Pancreas (tissue), 10 donors: ENCODE results near the gene TMEM156. TPM values are rescaled to one million over a fixed set of nuclear protein-coding genes. Genes with fewer than 3 reads are reported as not detected.

Experiments
- ATAC-seq, 4 donors: fragments of 200-7000 bp; cut with Tn5 transposase; one replicate each; pipeline versions ENCODE4 v1.8.0 to v1.9.1; 2020; ENCODE audit warnings: mild to moderate bottlenecking in 4 of 4, moderate library complexity in 4 of 4
- DNase-seq, 6 donors: peaks; one replicate each; pipeline ENCODE4 v3.0.0-alpha.2; 2020
- FAIRE-seq: peaks from 2 replicates; lab custom pipeline; 2012; peaks lifted over from hg19 to GRCh38; lab: Jason Lieb, UNC
- H3K27ac ChIP-seq, 4 donors: fragments of 200-600 bp; sonication (generic); 1 replicate in 3 of 4; 2 replicates in 1 of 4; pipeline versions ENCODE4 v1.5.0 to v1.8.0; 2020
- H3K27me3 ChIP-seq, 4 donors: fragments of 200-600 bp; one replicate each; pipeline ENCODE4 v1.8.0; 2021
- H3K36me3 ChIP-seq, 3 donors: fragments of 200-600 bp; sonication (generic) in 1 of 3; one replicate each; pipeline versions ENCODE4 v1.5.0 to v1.8.0; 2020 to 2021
- H3K4me1 ChIP-seq, 3 donors: fragments of 200-600 bp; one replicate each; pipeline ENCODE4 v1.8.0; 2021
- H3K4me3 ChIP-seq, 4 donors: fragments of 200-600 bp; sonication (generic) in 2 of 4; one replicate each; pipeline versions ENCODE4 v1.5.0 to v1.8.0; 2020 to 2021
- H3K9me3 ChIP-seq, 4 donors: fragments of 200-600 bp; one replicate each; pipeline ENCODE4 v1.8.0; 2021
- WGBS, 2 donors: extraction: QIAGEN DNeasy Blood & Tissue Kit; methylation state at CpG; one replicate each; pipeline ENCODE4 v1.1.7; 2013; 5-methylcytosine and 5-hydroxymethylcytosine counted together
- intact Hi-C, 3 donors: fragments of 100-400 bp; cut with DNase I; formaldehyde crosslinking; loops; one replicate each; pipeline versions ENCODE4 v1.11.1 to v1.14.2; 2022
- polyA plus RNA-seq, 2 donors: library from polyadenylated mRNA; stranded (reverse); fragments of 200-250 nt; gene quantifications; one replicate each; pipeline ENCODE4 v1.2.3, GENCODE V29; 2013
- total RNA-seq, 6 donors: library from RNA; stranded (reverse); fragmentation: NEBNext Ultra II Directional in 4 of 6; extraction: Animal tissue kit (Norgen Biotek cat#: 25700) in 4 of 6; gene quantifications; one replicate each; pipeline versions ENCODE4 v1.2.1 to v1.2.4, GENCODE V29; 2021 to 2023
- TF ChIP-seq, protein P1 (sequence below), 4 donors: fragments of 200-600 bp; sonication (generic) in 3 of 4; IDR thresholded peaks; one replicate each; pipeline versions ENCODE4 v1.5.0 to v1.8.0; 2021; ENCODE audit warnings: antibody characterized with exemption in 4 of 4
- donor health status: healthy with polysubstance abuse.
- donor health status: DM: no; HTN: no; CAD: no; lungs with moderate emphysema.
- donor health status: DM: no; HTN: no; CAD: no.
- donor health status: control.
- donor health status: control.
- donor health status: Bipolar disorder and iron deficiency.
- donor health status: DM: yes; HTN: yes; CAD: no.
- donor health status: DM: no; HTN: no; CAD: no.
- donor health status: DM: no; HTN: no; CAD: no.
- donor health status: DM: yes; HTN: yes; CAD: no.

TMEM156 gene
- total and polyA plus RNA-seq, 8 donors: 0.08 to 1.8 (median 0.53) TPM

- no peak overlapping the region for H3K4me3 ChIP-seq
- DNase-seq: no peak
Measured at GRCh38 chr4:39030725-39031124, 1.5 kb downstream of the TMEM156 start.

GRCh38 chr4:39029752-39030694 is 2.2 kb downstream of the TMEM156 start:
- TF ChIP-seq, protein P1, sequence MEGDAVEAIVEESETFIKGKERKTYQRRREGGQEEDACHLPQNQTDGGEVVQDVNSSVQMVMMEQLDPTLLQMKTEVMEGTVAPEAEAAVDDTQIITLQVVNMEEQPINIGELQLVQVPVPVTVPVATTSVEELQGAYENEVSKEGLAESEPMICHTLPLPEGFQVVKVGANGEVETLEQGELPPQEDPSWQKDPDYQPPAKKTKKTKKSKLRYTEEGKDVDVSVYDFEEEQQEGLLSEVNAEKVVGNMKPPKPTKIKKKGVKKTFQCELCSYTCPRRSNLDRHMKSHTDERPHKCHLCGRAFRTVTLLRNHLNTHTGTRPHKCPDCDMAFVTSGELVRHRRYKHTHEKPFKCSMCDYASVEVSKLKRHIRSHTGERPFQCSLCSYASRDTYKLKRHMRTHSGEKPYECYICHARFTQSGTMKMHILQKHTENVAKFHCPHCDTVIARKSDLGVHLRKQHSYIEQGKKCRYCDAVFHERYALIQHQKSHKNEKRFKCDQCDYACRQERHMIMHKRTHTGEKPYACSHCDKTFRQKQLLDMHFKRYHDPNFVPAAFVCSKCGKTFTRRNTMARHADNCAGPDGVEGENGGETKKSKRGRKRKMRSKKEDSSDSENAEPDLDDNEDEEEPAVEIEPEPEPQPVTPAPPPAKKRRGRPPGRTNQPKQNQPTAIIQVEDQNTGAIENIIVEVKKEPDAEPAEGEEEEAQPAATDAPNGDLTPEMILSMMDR (IDR thresholded peaks at IDR 0.05): no peak
- DNase-seq: no peak
- Histone ChIP-seq H3K27ac (no peak overlapping the region), H3K36me3 (no peaks in the 10 kb centered on the region), H3K9me3 (no peaks in the 10 kb centered on the region), H3K27me3 (no peaks in the 10 kb centered on the region), H3K4me3 (no peak overlapping the region), H3K4me1 (peaks cover 0 to 7% (median 0%) of the 10 kb centered on the region in 3 donors)
- FAIRE-seq: no peak
- intact Hi-C loops: no loop called here
- no peak for ATAC-seq

More at GRCh38 chr4:39030725-39031124, 1.5 kb downstream of the TMEM156 start:
- Histone ChIP-seq H3K27me3 (no peaks in the 10 kb centered on the region), H3K9me3 (no peaks in the 10 kb centered on the region), H3K4me1 (peaks cover 0 to 7% (median 0%) of the 10 kb centered on the region in 3 donors), H3K36me3 (no peaks in the 10 kb centered on the region), H3K27ac (no peak overlapping the region)
- WGBS, 2 donors: 85 to 91% methylated on average over 3 of the region's 3 CpGs
- FAIRE-seq: no peak
- intact Hi-C loops: no loop called here
- no peak for ATAC-seq
- TF ChIP-seq, protein P1 (IDR thresholded peaks at IDR 0.05): no peak

GRCh38 chr4:39026096-39026495 is 6.1 kb downstream of the TMEM156 start:
- H3K4me1 ChIP-seq: no peaks in the 10 kb centered on the region
- H3K9me3 ChIP-seq: no peaks in the 10 kb centered on the region
- no peak overlapping the region for H3K4me3 ChIP-seq
- ATAC-seq (no peak), DNase-seq (no peak), FAIRE-seq (no peak)
- no peaks in the 10 kb centered on the region for H3K36me3 ChIP-seq
- H3K27me3 ChIP-seq: no peaks in the 10 kb centered on the region
- no peak overlapping the region for H3K27ac ChIP-seq
- TF ChIP-seq, protein P1 (IDR thresholded peaks at IDR 0.05): no peak
- intact Hi-C loops: no loop called here

GRCh38 chr4:39025552-39026085 is 6.6 kb downstream of the TMEM156 start:
- intact Hi-C loops: no loop called here
- H3K27me3 ChIP-seq: no peaks in the 10 kb centered on the region
- ATAC-seq (no peak), FAIRE-seq (no peak), DNase-seq (no peak)
- no peak overlapping the region for H3K4me3 ChIP-seq
- H3K4me1 ChIP-seq: no peaks in the 10 kb centered on the region
- TF ChIP-seq, protein P1 (IDR thresholded peaks at IDR 0.05): no peak
- no peak overlapping the region for H3K27ac ChIP-seq
- no peaks in the 10 kb centered on the region for H3K36me3 ChIP-seq
- WGBS, 2 donors: 77 to 83% methylated on average over 4 of the region's 4 CpGs
- no peaks in the 10 kb centered on the region for H3K9me3 ChIP-seq
